Peyer's patch (tissue), 4 donors: Measurements from ENCODE around the gene MAN2C1.

Experiments
- CTCF ChIP-seq, 6 experiments: fragments of 450-650 bp in 4 of 6; fragments of 200-600 bp in 2 of 6; sonication (generic) in 1 of 6; IDR thresholded peaks; one replicate each; pipeline ENCODE4 v1.5.1; 2017 to 2019; ENCODE audit warnings: antibody characterized with exemption in 6 of 6, mild to moderate bottlenecking in 3 of 6, moderate library complexity in 1 of 6
- POLR2A ChIP-seq, 2 donors: fragments of 450-650 bp; IDR thresholded peaks; one replicate each; pipeline ENCODE4 v1.5.1; 2017; ENCODE audit warnings: antibody characterized with exemption in 2 of 2, mild to moderate bottlenecking in 2 of 2, moderate library complexity in 2 of 2

GRCh38 chr15:75346796-75347221 is 21.6 kb downstream of the MAN2C1 start, which contains the start of gene NEIL1:
- TF ChIP-seq CTCF (IDR thresholded peaks at IDR 0.05) (no peak), POLR2A (IDR thresholded peaks at IDR 0.05) (no peak)
